Right forelimb (tissue), 1 donor: ENCODE results near the gene METTL17.
"Not testable (repeated sequence)": the region's sequence is repeated elsewhere in the genome, so short reads cannot be mapped to it uniquely, and the experiment has no call there.

Experiments used
- DNase-seq: peaks from one replicate; pipeline ENCODE4 v3.0.0-alpha.2; 2018

Gene METTL17

DNA sequence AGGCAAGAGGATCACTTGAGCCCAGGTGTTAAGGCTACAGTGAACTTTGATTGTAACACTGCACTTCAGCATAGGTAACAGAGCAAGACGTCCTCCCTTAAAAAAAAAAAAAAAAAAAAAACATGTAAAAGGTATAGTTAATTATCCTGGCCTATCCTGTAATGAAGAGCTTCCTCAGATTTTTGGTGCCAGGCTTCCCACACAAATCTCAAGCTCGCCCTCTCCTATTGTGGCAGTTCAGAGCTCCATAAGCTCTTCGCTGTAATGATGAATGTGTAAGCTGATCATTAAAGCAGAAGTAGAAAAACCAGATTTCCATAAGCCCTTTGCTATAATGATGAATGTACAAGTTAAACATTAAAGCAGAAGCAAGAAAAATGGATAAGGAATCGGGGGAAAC is 7.3 kb downstream of the METTL17 start:
- no peak for DNase-seq

- DNase-seq = no peak
These were observed 7.8 kb downstream of the METTL17 start for GRCh38 chr14:20997564-20997963.

GRCh38 chr14:20998139-20998538 is 8.4 kb downstream of the METTL17 start:
- DNase-seq = no peak

- no peak for DNase-seq
These were observed 9.0 kb downstream of the METTL17 start, which contains the start of gene SLC39A2 for GRCh38 chr14:20998674-20999366. Gene SLC39A2, plus strand, starts transcription at chr14:20999293. Its CDS starts 154 bp downstream, at chr14:20999447.

DNA sequence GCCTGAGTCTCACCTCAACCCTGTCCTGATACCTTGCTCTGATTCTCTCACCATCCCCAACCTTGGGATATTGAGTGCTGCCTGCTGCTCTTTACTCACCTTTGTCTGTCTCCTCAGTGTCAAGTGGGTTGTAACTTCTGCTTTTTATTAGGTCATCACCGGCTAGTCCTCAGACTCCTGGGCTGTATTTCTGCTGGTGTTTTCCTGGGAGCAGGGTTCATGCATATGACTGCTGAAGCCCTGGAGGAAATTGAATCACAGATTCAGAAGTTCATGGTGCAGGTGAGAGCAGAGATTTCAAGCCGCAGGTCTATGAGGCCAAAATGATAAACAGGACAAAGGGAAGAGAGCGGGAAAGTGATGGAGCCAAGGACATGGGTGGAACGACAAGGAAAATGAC is 9.8 kb downstream of the METTL17 start:
- DNase-seq = no peak

- DNase-seq = no peak
These were observed 11.4 kb downstream of the METTL17 start for GRCh38 chr14:21001218-21001617.

GRCh38 chr14:21003788-21004346 is 14.1 kb downstream of the METTL17 start:
- no peak for DNase-seq

- not testable (repeated sequence) for DNase-seq
These were observed 19.9 kb downstream of the METTL17 start for GRCh38 chr14:21009721-21010120.

DNA sequence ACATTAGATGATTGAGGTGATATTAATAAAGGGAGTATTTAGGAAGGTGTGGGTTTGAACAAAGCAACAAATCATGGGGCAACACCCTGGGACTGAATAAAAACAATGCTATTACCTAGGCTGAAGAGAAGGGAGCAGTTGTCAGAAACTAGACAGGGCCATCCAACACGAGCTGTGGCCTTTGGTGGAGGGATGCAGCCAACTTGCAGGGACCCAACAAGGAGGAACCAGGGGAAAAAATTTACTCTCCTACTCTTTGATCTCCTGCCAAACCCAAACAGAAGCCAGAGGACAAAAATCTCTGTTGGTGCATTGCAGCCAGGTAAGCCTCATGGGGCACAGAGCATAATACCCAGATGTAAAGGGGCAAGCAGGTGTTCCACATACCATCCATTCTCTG is 21.4 kb downstream of the METTL17 start:
- DNase-seq = no peak

DNA sequence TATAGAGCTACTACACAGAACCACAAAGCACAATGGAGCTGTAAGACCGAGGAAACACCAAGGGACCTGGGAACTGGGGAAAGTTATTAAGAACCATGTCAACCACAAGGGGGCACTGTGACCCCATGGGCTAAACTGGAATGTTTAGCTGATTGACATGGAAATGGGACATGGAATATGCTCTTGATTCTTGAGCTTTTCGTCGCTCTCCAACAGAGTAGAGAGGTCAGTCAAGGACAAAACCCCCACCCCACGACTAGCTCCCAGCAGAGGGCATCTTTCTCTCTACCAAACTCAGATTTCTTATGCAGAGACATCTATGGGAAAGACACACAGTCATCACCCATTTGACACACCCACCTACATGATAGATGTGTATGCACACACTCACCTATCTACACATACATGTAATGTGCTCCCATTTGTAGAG is 25.0 kb downstream of the METTL17 start:
- peak; percentile 91 for DNase-seq

DNA sequence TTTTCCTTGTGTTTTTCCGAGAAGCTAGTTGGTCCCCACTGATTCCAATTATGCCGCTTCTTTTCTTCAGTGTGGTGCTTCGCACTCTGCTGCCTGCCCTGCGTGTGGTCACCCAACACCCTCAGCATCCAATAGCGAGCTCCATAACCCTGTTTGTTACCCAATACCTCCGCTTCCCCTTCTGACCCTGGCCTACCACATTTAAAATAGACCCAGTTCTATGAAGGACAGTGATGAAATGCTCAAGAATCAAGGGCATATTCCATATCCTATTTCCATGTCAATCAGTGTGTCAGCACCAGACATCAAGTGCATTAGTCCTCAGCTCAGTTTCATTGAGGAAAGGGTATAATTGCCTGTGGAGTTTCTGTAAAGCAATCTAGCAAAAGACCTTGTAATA is 25.5 kb downstream of the METTL17 start:
- no peak for DNase-seq

DNA sequence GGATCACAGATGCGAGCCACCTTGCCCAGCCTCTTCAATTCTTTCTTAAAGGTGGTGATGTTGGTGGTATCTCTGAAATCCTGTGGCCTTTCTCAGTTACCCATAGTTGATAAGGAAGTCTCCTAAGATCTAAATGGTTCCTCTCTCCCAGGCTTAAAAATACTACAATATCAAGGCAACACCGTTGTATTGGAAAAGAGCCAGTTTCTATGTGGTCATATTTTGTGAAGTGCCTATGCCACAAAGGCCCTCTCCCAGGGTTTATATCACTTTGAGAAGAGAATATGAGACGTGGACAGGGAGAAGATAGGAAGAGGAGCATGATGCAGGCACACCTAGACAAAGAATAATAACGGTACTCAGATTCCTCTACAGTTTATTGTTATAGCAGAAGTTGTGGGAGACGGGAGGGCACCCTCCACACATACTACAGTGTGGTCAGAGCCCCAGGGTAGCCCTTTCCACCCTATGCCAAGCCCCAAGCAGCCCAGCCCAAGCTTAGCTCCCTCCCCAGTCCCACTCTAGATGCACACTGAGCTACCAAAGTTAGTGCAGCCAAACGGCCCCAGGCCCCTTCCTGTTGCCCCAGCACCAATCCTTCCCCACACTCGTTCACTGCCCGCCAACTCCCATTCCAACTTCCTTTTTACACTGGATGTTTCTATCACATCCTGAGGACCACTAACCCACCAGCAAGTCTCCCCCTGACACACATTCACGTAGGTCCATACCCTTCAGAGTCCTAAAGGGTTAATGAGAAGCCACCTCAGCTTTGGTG is 26.8 kb downstream of the METTL17 start:
- DNase-seq = no peak

DNA sequence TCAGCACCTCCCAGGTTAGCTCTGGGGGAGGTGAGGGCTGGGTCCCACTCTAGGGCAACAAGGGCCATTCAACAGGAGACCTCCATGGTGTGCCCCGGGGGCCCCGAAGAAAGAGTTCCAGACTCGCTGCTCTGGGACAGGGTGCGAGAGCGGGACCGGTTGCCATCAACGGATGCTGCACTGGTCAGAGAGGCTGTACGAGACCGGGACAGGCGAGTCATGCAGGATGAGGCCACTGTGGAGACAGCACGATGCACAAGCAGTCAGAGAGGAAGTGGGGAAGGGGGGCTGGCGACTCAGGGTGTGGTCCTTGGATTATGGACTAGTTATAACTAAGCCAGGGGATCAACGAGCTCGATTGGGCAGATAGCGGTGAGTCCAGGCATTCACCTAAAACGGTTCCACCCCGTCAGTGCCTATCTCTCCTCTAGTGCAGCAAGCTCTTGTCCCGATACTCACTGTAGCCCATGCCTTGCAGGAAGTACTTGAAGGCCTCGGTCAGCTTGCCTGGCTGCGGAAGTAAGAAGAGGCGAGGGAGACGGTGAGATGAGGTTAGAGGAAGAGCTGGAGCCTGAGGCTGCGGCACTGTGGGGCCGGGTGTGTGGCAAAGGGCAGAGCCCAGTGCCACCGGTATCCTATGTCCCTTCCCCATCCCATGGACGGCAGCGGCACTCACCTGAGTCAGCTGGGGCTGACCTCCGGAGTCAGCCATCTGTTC is 27.9 kb downstream of the METTL17 start:
- DNase-seq = no peak

GRCh38 chr14:21018286-21018685 is 28.5 kb downstream of the METTL17 start:
- no peak for DNase-seq

DNA sequence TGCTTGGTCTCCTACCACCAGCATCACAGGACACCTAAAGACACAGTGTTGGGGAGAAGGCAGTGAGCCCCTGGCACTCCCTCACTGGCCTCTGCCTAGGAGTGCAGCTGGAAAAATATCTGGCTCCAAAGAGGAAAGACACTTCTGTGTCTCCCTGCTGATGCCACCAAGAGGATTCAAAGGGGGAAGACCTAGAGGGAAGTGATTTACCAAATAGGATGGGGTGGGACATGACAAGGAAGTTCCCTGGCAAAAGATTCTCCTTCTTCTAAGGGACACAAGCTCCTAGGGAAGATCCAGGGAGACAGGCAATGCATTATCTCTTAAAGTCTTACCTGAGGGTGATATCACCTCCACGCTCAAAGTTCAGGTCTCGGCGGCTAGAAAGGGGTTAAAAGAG is 29.0 kb downstream of the METTL17 start:
- no peak for DNase-seq

- DNase-seq = no peak
These were observed 29.6 kb downstream of the METTL17 start for GRCh38 chr14:21019366-21019765.

- no peak for DNase-seq
These were observed 31.3 kb downstream of the METTL17 start for GRCh38 chr14:21020977-21021545.

DNA sequence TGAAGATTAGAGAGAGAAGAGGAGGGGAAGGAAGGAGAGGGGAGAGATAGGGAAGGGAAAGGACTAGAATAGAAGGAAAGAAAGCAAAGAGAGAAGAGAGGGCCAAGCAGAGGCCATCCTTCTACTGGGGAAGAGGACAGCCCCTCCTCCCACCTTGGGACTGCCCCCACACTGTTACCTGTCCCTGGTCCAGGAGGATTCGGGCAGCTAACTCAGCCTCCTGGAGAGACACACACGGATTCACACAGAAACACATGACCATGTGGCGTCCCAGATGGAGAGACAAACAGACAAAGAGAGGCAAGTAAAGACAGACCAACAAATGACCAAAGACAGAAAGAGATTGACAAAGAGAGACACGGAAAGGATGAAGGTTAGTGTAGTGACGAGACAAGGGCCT is 32.9 kb downstream of the METTL17 start:
- DNase-seq = no peak

DNA sequence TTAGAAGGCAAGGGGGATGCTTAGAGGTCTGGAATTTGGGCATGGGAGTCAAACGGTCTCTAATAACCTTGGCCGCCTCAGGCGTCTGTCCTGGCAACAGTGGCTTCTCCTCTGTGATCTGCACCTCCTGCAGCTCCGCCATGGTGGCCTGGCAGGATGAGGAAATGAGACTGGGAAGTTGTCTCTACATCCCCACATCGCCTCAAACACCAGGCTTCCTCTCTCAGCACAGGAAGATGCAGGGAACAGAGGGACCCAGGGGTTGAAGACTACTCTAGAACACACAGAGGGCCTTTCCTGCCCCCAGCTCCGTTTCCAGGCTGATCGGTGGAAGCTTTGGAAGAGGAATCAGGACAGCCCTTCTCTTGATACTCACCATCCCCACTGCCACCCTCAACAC is 33.4 kb downstream of the METTL17 start:
- peak; percentile 34 for DNase-seq

DNA sequence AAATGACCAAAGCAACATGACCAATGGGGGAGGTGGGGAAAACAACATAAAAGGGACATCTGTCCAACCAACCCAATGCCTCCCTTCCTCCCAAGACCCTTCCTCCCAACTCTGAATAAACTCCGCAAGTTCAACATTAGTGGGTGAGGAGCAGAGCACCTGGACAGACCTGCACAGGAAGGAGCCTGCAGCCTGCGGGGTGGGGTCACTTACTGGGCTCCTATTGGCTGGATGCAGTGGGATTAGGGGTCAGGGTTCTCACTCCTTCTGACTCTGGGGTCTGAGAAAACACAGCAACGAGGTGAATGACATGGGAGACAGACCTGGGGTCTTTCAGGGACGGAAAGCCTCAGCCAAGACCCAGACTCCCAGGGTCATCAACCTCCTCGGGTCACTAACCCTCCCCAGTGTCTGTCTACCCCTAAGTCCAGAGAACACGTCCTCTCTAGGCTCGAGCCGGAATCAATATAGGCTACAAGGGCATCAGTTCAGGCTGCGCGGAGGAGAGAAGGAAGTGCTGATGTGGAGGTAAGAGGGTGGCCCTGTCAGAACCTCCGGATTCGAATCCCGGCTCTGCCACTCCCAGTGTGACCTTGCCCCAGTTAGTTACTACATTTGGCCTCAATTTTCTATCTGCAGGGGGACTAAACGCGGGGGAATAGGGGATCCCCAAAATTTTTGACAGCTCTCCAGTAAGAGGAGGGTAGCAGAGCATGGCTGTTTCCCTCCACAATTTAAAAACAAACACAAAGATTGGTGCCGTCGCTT is 34.2 kb downstream of the METTL17 start:
- DNase-seq = peak; percentile 38

GRCh38 chr14:21024585-21025370 is 35.0 kb downstream of the METTL17 start, which contains the start of gene NDRG2:
Gene NDRG2, minus strand, starts transcription at chr14:21025061. Its CDS starts 1,746 bp downstream, at chr14:21023315.
- peak; percentile 87 for DNase-seq
